Left colon (tissue), 2 donors: ENCODE measurements around the gene PARD3. TPM values are rescaled to one million over a fixed set of nuclear protein-coding genes. Genes with fewer than 3 reads are reported as not detected.

ENCODE experiments used
- ATAC-seq: fragments of 200-7000 bp; cut with Tn5 transposase; one replicate; pipeline ENCODE4 v1.9.1; 2020; ENCODE audit warnings: mild to moderate bottlenecking, moderate library complexity
- DNase-seq, 2 donors: peaks; one replicate each; pipeline ENCODE4 v3.0.0-alpha.2; 2020
- intact Hi-C, 2 donors: fragments of 100-400 bp; cut with DNase I in 1 of 2; cut with micrococcal nuclease in 1 of 2; formaldehyde crosslinking; loops; one replicate each; pipeline versions ENCODE4 v1.11.2 to v1.14.0; 2022; cut with DNase I, micrococcal nuclease
- total RNA-seq, 2 donors: library from RNA; stranded (reverse); fragmentation: NEBNext Ultra II Directional; extraction: Animal tissue kit (Norgen Biotek cat#: 25700); gene quantifications; one replicate each; pipeline ENCODE4 v1.2.1, GENCODE V29; 2021
- donor health status: DM: no; HTN: no; CAD: no.
- donor health status: DM: yes; HTN: yes; CAD: no.

PARD3 gene
- total RNA-seq, 2 donors from 2014 or later: 45.5 to 52.9 TPM

DNA sequence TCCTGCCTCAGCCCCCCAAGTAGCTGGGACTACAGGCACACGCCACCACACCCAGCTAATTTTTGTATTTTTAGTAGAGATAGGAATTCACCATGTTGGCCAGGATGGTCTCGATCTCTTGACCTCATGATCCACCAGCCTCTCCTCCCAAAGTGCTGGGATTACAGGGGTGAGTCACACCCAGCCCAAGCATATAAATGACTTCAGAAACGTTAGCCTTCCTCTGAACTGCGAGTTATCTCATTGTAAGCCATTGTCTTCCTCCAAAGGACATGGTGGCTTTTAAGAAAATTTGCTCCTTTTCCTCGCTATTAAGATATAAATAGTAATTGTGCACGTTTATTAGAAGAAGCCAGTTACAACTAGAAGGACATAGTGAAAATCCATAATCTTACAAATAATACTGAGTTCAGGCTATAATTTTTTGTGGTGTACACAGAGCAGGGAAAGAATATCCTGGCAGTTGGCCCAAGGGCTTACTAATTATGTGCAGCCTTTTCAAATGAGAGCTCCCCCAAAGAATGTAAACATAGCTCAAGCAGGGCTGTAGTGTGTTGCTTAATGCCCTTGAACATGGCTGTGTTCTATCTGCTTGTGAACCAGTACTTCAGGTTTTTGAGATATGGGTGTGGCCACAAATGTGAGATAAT is 495.8 kb downstream of the PARD3 start:
- peak; percentile 28 to 46 for DNase-seq

DNA sequence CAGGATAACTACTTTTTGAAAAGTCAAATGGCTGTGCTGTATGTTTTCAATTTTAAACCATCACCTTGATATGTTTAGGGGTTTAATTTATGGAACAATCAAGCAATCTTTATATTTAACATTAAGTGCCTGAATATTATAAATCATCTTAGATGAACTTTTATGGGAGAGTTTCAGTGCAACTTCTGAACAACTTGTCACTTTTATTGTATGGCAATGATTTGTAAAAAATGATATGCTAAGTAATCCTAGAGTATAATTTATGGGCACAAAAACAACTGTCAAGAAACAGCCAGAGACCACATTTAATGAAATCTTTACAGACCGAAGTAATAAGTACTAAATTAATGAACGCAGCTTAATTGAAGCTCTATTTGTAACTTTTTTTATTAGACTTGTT is 498.9 kb downstream of the PARD3 start:
- DNase-seq: no peak
- intact Hi-C loops: no loop called here
- no peak for ATAC-seq

More for the DNA sequence above, 495.8 kb downstream of the PARD3 start:
- intact Hi-C loops: no loop called here
- peak; percentile 94 for ATAC-seq

DNA sequence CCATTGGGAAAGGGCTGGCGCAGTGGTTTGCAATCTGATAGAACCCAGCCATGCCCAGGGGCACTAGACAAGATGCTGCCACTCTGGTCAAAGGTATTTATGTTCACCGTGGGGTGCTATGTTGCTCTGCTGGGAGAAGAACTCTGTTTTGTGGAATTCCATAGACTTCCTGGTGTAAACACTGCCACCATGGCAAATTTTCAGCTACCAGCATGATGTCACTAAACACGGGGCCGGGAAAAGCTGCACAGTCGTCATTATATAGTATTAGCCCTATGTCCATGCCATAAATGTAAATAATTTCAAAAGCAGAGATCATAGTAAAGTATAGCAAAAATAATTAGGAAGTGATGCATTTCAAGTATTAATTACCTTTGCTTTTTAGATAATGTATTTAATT is 500.6 kb downstream of the PARD3 start:
- intact Hi-C loops: no loop called here
- no peak for DNase-seq
- no peak for ATAC-seq

DNA sequence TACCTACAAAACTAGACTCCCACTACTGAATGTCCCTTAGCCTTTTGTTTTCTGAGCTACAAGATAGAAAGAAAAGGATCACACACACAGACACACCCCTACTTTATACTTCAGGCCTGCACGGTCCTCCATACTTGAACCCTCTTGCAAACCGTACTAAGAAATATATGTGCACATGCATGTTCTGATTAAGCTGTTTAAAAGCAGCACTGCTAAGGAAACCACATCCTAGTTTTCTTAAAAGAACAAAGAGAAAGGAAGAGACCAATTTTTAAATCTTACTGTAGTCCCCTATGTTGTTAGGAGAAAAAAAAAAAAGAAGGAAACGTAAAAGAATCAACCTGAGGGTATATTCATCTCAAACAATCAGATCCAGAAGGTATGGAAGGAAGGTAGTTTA is 501.2 kb downstream of the PARD3 start:
- intact Hi-C loops: no loop called here
- no peak for DNase-seq
- no peak for ATAC-seq

DNA sequence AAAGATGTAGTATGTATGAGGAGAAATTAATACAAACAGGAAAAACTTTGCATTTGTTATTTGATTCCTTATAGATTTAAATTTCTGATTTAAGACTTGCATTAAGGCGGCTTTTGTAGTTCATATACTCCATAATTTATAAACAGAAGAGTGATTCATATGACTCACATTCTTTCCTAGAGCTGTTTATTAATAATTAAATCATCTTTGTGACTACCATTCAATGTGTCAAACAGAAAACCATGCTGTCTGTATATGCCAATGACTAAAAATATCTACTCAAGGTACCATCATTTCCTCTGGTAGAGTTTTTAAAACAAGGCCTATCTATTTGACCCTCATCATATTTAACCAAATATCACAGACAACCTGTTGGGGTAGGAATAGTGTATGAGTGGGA is 501.7 kb downstream of the PARD3 start:
- ATAC-seq (no peak), DNase-seq (no peak)
- intact Hi-C loops: no loop called here

DNA sequence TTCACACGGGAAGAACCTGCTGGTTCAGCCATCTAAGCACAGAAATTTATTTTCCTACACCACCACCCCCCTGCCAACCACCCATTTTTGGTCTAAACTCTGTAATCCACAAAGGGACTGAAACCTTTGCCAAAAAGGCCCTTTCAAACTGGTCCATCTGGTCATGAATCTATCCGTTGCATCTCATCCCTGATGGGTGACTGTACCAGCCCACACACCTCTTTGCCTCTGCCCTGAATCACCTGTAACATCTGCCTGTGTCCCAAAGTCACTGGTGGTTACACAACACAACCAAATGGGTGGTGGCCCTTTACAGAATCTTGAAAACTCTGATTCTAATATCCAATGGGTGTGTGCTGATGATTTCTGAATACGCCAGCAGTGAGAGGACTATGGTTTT is 503.4 kb downstream of the PARD3 start:
- DNase-seq: no peak
- ATAC-seq: no peak
- intact Hi-C loops: no loop called here

DNA sequence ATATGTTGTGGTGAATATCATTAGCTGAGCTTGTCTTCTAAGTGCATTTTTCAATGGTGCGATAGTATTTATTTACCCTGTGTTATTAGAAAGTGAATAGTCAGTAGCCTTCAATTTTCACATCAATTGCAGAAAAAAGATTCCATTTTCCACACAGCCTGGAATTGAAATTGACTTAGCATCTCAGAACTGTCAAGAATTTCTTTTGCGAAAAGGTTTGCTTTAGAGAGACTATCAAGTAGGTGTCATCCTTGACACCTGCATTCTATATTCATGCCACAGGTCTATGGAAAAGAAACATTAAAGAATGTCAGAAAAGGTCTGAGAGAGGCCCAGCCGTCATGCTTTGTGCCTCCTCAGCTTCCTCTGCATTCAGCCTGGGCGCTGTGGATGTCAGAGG is 504.9 kb downstream of the PARD3 start:
- ATAC-seq: no peak
- DNase-seq: no peak
- intact Hi-C loops: no loop called here

DNA sequence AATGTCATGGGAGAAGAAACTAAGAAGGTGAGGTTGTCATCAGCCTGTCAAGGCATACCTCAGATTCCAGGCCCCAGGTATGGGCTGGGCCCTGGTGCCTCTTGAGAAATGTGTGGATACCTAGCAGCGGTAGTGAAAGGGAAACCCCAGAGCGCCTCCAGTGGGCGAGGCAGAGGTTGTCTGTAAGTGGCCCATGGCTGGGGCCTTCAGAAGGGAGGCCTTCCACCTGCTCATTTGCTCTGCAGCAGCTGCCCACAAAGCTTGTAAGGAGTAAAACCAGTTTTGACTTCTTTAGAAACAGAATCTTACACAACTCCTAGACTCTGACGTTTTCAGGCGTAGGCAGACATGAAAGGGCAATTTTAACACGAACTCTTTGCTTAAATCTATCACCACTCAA is 509.9 kb downstream of the PARD3 start:
- ATAC-seq (peak; percentile 44), DNase-seq (no peak)
- intact Hi-C loops: no loop called here

DNA sequence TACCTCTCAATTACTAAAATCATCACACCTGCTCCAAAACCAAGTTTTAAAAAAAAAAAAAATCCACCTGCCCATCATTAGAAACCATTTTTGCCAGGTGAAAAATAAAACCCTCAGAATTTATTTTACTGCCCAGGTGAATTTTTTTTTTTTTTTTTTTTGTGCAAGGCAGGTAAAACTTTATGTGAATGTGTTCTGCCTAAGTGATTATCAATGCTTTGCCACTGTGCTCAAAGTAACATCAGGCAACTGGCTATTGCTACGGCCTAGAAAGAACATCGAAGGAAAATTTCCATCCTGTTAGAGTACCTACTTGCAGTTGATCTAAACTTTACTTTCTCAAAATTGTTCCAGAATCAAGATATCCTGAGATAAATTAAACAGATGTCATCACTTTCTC is 512.1 kb downstream of the PARD3 start:
- DNase-seq (no peak), ATAC-seq (no peak)
- intact Hi-C loops: no loop called here

DNA sequence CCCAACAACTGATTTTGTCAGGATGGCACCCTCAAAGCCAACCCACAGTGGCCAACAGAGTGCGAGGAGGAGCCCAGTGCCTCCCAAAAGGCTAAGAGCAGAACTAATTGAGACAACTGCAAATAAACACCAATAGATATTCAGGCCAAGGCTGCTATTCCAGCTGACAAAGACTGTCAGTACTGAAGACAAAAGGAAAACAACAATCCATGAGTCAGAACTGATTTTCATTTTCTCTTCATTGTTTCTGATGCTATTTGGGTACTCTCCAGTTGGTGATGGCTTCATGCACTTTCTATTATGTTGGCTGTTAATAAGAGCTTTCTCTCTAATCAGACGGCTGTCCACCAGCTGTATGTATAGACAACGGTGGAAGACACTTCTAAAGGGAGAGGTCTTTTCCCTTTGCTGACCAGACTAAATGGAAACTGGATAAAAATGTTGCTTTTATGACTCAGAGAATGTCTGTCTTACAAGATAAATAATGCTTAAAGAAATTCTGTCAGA is 515.9 kb downstream of the PARD3 start:
- DNase-seq: no peak
- intact Hi-C loops: no loop called here
- ATAC-seq: no peak

DNA sequence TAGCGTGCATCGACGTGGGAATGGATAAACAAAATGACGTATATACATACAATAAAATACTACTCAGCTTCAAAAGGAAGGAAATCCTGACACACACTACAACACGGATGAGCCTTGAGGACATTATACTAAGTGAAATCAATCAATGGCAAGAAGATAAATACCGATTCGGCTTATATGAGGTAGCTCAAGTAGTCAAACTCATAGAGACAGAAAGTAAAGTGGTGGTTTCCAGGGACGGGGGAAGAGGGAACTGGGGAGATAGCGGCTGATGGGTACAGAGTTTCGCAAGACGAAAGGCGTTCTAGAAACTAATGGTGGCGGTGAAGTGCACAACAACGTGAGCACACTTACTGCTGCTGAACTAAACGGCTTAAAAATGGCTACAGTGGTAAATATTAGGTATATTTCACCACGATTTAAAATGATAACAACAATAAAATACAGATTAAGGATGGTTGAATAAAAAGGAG is 516.7 kb downstream of the PARD3 start:
- intact Hi-C loops: no loop called here
- DNase-seq (no peak), ATAC-seq (no peak)

DNA sequence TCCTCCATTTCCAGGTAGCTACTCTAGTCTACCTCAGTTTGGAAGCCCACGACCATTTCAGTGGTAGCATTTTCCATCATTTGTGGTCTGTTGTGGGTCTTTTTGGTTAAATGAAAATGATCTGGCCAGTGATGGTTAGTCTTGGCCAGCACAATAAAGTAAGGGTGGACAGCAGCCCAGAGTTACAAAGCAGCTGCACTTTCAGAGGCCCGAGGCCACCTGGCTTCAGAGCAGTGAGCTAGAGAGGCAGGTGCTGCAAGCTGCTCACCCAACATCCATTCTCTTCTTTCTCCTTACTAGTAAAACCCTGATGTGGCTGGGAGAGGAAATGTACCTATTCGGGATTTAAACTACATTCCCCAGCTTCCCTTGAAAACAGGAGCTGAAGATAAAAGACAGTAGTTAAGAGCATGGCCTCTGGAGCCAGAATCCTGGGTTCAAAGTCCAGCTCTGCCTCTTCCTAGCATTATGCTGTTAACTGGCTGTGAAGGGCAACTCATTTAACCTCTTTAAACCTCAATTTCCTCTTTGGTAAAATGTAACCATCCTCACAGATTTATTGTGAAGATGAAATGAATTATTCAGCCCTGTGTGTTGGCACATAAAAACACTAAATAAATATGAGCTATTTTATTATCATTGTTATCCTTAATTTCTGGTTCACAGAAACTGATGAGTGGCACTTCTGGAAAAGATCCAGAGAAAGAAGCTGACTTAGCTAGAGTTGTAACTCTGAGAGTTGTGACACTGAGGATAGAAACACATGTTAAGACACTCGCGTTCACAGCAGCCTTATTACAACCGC is 517.4 kb downstream of the PARD3 start:
- no peak for DNase-seq
- ATAC-seq: peak; percentile 75
- intact Hi-C loops: no loop called here

DNA sequence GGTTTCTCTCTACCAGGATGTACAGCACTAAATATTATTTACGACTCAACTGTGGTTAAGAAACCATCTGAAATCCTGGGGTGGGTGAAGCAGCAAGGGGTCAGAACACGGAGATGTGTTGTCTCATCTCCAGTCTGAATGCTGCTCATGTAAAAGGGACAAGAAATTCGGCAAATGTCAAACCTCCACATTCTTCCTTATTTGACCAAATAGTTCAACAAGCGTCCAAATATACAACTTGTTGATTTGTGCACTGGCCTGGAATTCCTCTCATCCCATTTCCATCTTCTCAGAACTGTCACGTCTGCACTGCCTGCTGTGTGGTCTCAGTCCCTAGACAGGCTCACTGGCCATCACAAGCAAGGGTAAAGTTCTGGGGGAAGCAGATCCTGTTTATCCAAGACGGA is 520.0 kb downstream of the PARD3 start:
- ATAC-seq: no peak
- no peak for DNase-seq
- intact Hi-C loops: no loop called here

DNA sequence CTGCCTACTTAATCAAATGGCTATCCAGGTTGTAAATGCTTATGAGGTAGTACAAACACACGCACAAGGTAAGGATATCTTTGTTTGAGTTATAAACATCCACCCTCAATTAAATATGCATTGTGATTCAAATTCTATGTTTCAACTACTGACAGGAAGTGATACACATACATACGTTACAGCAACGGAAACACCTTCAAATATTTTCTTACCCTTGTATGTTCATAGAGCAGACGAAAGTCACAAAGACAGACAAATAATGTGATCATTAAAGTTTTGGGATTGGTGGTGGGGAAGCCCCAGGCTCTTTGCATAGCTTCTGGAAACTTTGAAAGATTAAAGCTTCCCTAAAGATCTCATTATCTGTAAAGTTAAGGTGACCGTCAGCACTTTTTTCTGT is 521.0 kb downstream of the PARD3 start:
- intact Hi-C loops: no loop called here
- DNase-seq (no peak), ATAC-seq (no peak)

DNA sequence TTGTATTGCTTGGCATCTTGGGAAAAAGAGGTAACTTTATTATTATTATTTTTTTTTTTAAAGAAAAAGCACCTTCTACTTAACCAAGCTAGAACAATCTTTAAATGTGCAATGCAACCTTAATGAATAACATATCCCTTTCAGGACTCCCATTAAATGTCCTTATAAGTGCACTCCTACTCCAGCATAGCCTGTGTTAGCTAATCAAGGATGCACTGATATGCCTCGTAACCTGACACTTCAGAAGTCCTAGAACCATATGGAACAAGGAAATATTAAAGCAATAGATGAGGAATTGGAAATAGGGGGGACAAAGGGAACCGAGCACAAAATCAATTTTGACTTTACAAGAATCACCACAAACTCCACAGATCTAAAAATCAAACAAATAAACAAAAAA is 522.4 kb downstream of the PARD3 start:
- intact Hi-C loops: no loop called here
- ATAC-seq: no peak
- no peak for DNase-seq

DNA sequence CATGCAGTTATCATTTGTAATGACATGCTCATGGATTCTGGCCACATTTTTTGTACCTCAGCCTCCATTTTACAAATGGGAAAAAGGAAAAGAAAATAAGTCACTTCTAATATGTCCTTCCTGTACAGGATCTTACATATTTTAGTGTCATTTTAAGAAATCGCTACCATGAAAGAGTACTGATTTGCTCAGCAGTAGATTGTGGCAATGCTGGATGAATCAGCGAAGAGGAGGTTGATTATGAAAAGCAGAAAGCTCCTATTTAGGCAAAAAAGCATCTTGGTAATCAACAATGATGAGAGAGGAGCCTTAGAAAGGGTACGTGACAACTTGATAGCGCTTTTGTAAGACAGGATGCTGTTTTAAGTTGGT is 522.9 kb downstream of the PARD3 start:
- ATAC-seq: no peak
- intact Hi-C loops: no loop called here
- DNase-seq: no peak

DNA sequence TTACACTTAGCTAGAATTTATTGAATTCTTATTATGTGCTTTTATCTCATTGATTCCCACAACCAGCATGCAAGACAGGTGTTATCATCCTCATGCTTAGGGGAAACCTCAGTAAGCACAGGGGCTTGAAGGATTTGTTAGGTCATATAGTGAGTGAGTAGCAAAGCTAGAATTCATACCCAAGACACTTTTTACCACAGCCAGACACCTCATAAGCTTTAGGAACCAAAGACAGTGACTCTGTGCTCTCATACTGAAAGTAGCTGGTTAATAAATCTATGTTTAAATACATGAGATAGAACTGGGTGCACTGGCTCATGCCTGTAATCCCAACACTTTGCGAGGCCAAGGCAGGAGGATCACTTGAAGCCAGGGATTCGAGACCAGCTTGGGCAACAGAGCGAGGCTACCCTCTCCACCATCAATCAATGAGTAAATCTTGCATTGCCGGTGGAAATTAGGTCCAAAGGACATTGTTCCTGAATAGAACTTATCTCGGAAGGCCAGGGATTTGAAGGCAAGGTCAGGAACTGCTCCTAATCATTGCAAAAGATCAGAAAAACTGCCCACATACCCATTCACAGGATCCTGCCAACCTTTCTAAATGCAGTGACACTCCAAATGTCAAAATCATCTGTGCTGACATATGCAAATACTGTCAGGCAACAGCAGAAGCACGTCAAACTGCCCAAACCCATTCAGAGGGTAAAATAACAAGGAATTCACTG is 523.5 kb downstream of the PARD3 start:
- no peak for DNase-seq
- no peak for ATAC-seq
- intact Hi-C loops: no loop called here

DNA sequence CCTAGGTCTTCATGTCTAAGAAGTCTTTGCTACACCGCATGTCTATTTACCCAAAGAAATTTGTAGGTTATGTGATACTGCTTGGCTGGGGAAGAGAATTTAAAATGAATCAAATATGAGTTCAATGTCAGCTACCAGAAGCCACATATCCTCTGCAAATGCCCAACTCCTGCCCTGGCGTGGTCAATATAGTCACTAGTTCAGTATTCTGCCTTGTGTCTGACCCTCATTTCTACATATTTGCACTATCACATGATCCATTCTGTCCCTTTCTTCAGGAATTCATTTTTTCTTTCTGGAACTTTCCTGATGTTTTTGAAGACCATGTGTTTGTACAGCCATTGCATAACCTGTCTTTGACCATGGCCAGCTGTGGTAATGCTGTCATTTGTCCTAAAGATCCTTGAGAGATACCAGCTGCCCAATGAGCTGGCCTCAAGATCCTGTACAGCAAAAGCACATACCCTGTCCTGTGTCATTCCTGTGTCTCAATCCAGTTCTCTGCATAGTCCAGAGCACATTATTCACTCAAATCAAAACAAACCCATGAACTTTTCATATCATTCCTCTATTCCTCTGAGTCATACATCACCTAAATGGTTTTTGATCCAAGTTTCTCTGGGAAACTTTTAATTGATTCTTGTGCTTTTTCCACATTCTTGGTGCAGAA is 524.5 kb downstream of the PARD3 start:
- ATAC-seq: no peak
- no peak for DNase-seq
- intact Hi-C loops: no loop called here

DNA sequence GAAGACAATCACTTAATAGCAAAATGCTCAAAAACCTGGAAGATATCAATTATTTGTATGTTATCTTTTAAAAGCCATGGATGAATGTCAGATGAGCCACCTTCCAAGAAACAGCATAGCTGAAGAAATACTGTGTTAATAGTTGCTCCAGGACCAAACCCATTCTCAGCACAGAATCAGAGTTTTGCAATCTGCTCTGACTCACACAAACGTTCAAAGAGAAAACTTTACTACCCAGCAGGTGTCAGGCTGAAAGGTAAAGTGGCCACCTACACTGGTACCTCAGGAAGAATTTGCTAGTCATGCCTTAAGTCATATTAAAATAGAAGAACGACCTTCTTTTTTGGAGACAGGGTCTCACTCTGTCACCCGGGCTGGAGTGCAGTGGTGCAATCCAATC is 526.5 kb downstream of the PARD3 start:
- DNase-seq (no peak), ATAC-seq (no peak)
- intact Hi-C loops: no loop called here
